SHP77 (cell line): ENCODE data around the gene RPL9.
"Not testable (repeated sequence)": the region's sequence is repeated elsewhere in the genome, so short reads cannot be mapped to it uniquely, and the experiment has no call there.

Experiments used
- DNase-seq, 2 experiments: peaks; one replicate each; lab custom pipeline; 2025; lab: John Stamatoyannopoulos, UW

The RPL9 gene

GRCh38 chr4:39425297-39425696 lies 33.4 kb downstream of the RPL9 start:
- not testable (repeated sequence) for DNase-seq

- no peak for DNase-seq
Observed at GRCh38 chr4:39422247-39422646, 36.5 kb downstream of the RPL9 start.

- DNase-seq: no peak
Observed at GRCh38 chr4:39415678-39416283, 42.9 kb downstream of the RPL9 start.

GRCh38 chr4:39411561-39411960 lies 47.2 kb downstream of the RPL9 start:
- not testable (repeated sequence) for DNase-seq

GRCh38 chr4:39410415-39410814 lies 48.3 kb downstream of the RPL9 start:
- no peak for DNase-seq

GRCh38 chr4:39407584-39407885 lies 51.2 kb downstream of the RPL9 start:
- DNase-seq: no peak

GRCh38 chr4:39406763-39407583 lies 51.7 kb downstream of the RPL9 start, which contains the start of gene KLB:
Gene KLB, plus strand, starts transcription at chr4:39406930. Its CDS starts 20 bp downstream, at chr4:39406950.
- DNase-seq: no peak
